Liver (tissue), 9 donors: ENCODE data around the gene ADAMTS16. TPM values are rescaled to one million over a fixed set of nuclear protein-coding genes. Genes with fewer than 3 reads are reported as not detected.

Source experiments
- DNase-seq: peaks from one replicate; pipeline ENCODE4 v3.0.0-alpha.2; 2017; ENCODE audit warnings: low spot score
- H3K27ac ChIP-seq, 2 donors: one replicate each; pipeline ENCODE4 v1.7.0; 2013; ENCODE audit warnings: inconsistent platforms in 2 of 2, low read length in 2 of 2, control low read depth in 1 of 2, low read depth in 1 of 2, mild to moderate bottlenecking in 1 of 2
- H3K27me3 ChIP-seq, 4 donors: one replicate each; pipeline versions ENCODE4 v1.6.1 to v1.7.0; 2013; ENCODE audit warnings: low read length in 3 of 4, inconsistent platforms in 1 of 4, mild to moderate bottlenecking in 1 of 4, moderate library complexity in 1 of 4; ENCODE audit not compliant: control insufficient read depth in 4 of 4, insufficient read depth in 4 of 4
- H3K36me3 ChIP-seq, 4 donors: one replicate each; pipeline versions ENCODE4 v1.6.1 to v1.7.0; 2013; ENCODE audit warnings: low read length in 3 of 4, mild to moderate bottlenecking in 3 of 4, low read depth in 1 of 4, moderate library complexity in 1 of 4; ENCODE audit not compliant: control insufficient read depth in 4 of 4, insufficient read depth in 3 of 4
- H3K4me1 ChIP-seq, 4 donors: one replicate each; pipeline versions ENCODE4 v1.6.1 to v1.7.0; 2013; ENCODE audit warnings: low read length in 3 of 4, mild to moderate bottlenecking in 3 of 4, moderate library complexity in 1 of 4; ENCODE audit not compliant: control insufficient read depth in 4 of 4, insufficient read depth in 4 of 4
- H3K4me3 ChIP-seq, 3 donors: one replicate each; pipeline versions ENCODE4 v1.6.1 to v1.7.0; 2013; ENCODE audit warnings: low read length in 3 of 3, control low read depth in 1 of 3, low read depth in 1 of 3, mild to moderate bottlenecking in 1 of 3
- H3K9ac ChIP-seq, 2 donors: one replicate each; pipeline ENCODE4 v1.7.0; 2013; ENCODE audit warnings: low read length in 2 of 2, mild to moderate bottlenecking in 2 of 2, moderate library complexity in 2 of 2, control low read depth in 1 of 2, low read depth in 1 of 2
- H3K9me3 ChIP-seq, 4 donors: one replicate each; pipeline versions ENCODE4 v1.6.1 to v1.7.0; 2013; ENCODE audit warnings: low read length in 3 of 4; ENCODE audit not compliant: control insufficient read depth in 4 of 4
- ATF3 ChIP-seq: IDR thresholded peaks from 2 replicates; pipeline ENCODE4 v1.6.1; 2016; ENCODE audit warnings: antibody characterized with exemption
- EGR1 ChIP-seq, 2 donors: IDR thresholded peaks; 2 replicates each; pipeline ENCODE4 v1.6.1; 2016 to 2018; ENCODE audit warnings: antibody characterized with exemption in 2 of 2, low read depth in 2 of 2
- FOXA1 ChIP-seq: IDR thresholded peaks from 2 replicates; pipeline ENCODE4 v1.6.1; 2016; ENCODE audit warnings: antibody characterized with exemption
- FOXA2 ChIP-seq: IDR thresholded peaks from 2 replicates; pipeline ENCODE4 v1.6.1; 2016; ENCODE audit warnings: antibody characterized with exemption
- GABPA ChIP-seq, 2 donors: IDR thresholded peaks in 1 of 2; conservative IDR thresholded peaks in 1 of 2; 2 replicates each; pipeline ENCODE4 v1.6.1; 2016; ENCODE audit warnings: antibody characterized with exemption in 2 of 2, mild to moderate bottlenecking in 1 of 2, moderate library complexity in 1 of 2
- HNF4A ChIP-seq, 2 donors: conservative IDR thresholded peaks; 2 replicates each; pipeline ENCODE4 v1.6.1; 2016; ENCODE audit warnings: antibody characterized with exemption in 2 of 2, mild to moderate bottlenecking in 2 of 2
- HNF4G ChIP-seq: IDR thresholded peaks from 2 replicates; pipeline ENCODE4 v1.6.1; 2016; ENCODE audit warnings: antibody characterized with exemption
- JUND ChIP-seq, 2 donors: IDR thresholded peaks; 2 replicates each; pipeline ENCODE4 v1.6.1; 2016; ENCODE audit warnings: antibody characterized with exemption in 2 of 2
- NR2F2 ChIP-seq: IDR thresholded peaks from 2 replicates; pipeline ENCODE4 v1.6.1; 2016; ENCODE audit warnings: antibody characterized with exemption
- REST ChIP-seq: IDR thresholded peaks from 2 replicates; pipeline ENCODE4 v1.6.1; 2016; ENCODE audit warnings: antibody characterized with exemption, mild to moderate bottlenecking
- RXRA ChIP-seq, 2 donors: IDR thresholded peaks; 2 replicates each; pipeline ENCODE4 v1.6.1; 2017 to 2018; ENCODE audit warnings: antibody characterized with exemption in 2 of 2, mild to moderate bottlenecking in 1 of 2
- SP1 ChIP-seq: IDR thresholded peaks from 2 replicates; pipeline ENCODE4 v1.6.1; 2018; ENCODE audit warnings: antibody characterized with exemption, mild to moderate bottlenecking
- TAF1 ChIP-seq: conservative IDR thresholded peaks from 2 replicates; pipeline ENCODE4 v1.6.1; 2016; ENCODE audit warnings: antibody characterized with exemption, mild to moderate bottlenecking
- YY1 ChIP-seq: IDR thresholded peaks from 2 replicates; pipeline ENCODE4 v1.6.1; 2016; ENCODE audit warnings: antibody characterized with exemption, mild to moderate bottlenecking
- WGBS: extraction: QIAGEN DNeasy Blood & Tissue Kit; methylation state at CpG from one replicate; pipeline ENCODE4 v1.1.7; 2013; 5-methylcytosine and 5-hydroxymethylcytosine counted together
- polyA plus RNA-seq, 2 donors: library from polyadenylated mRNA; stranded (reverse) in 1 of 2; unstranded in 1 of 2; fragments of 200-250 nt in 1 of 2; fragments of >200 nt in 1 of 2; fragmentation: Nextera tagmentation in 1 of 2; extraction: Ambion mirVana in 1 of 2; gene quantifications; one replicate each; pipeline versions ENCODE4 v1.2.1 to v1.2.3, GENCODE V29; 2013 to 2015
- total RNA-seq, 2 donors: library from RNA; depleted of rRNA; stranded (reverse); fragments of >200 nt; gene quantifications; one replicate each; pipeline ENCODE4 v1.2.3, GENCODE V29; 2014
- TF ChIP-seq, protein P1 (sequence below): IDR thresholded peaks from 2 replicates; pipeline ENCODE4 v1.6.1; 2016; ENCODE audit warnings: antibody characterized with exemption
- TF ChIP-seq, protein P2 (sequence below): IDR thresholded peaks from 2 replicates; pipeline ENCODE4 v1.6.1; 2016; ENCODE audit warnings: antibody characterized with exemption
- TF ChIP-seq, protein P3 (sequence below): fragments of 150-350 bp; IDR thresholded peaks from 2 replicates; pipeline ENCODE4 v1.5.1; 2017; ENCODE audit warnings: improper control_type of control experiment, low read depth, low read length; ENCODE audit not compliant: missing input control
- donor health status: healthy.
- donor health status: healthy.
- donor health status: healthy.
- donor health status: healthy.
- donor health status: healthy.

The ADAMTS16 gene
- total and polyA plus RNA-seq, 4 donors, result under 0.01 to 0.84 TPM; not detected in 2

- TF ChIP-seq, protein P1, sequence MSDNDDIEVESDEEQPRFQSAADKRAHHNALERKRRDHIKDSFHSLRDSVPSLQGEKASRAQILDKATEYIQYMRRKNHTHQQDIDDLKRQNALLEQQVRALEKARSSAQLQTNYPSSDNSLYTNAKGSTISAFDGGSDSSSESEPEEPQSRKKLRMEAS, result no peak
Observed at GRCh38 chr5:5203451-5203850, 63.3 kb downstream of the ADAMTS16 start (continued).

DNA sequence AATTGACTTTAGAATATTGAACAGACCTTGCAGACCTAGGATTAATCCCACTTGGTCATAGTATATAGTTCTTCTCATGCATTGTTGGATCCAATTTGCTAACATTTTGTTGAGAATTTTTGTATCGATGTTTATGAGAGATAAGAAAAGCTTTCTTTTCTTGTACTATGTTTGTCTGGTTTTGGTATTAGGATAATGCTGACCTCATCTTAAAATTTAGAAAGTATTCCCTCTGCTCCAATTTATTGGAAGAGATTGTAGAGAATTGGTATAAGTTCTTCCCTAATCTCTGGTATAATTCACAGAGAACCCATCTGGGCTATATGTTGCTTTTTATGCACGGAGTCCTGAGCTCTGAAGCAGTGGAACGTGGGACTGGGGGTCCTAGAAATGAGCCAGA lies 67.7 kb downstream of the ADAMTS16 start:
- TF ChIP-seq NR2F2 (no peak), EGR1 (IDR thresholded peaks at IDR 0.05; ENCODE audit: low read depth in 2 of 2) (no peak), FOXA1 (no peak), FOXA2 (no peak), SP1 (no peak), GABPA (IDR thresholded peaks at IDR 0.05 in 1 of 2, conservative IDR thresholded peaks at IDR 0.05 in 1 of 2) (no peak), HNF4A (conservative IDR thresholded peaks at IDR 0.05) (no peak), ATF3 (no peak), TAF1 (no peak), HNF4G (no peak), YY1 (no peak), REST (no peak), JUND (IDR thresholded peaks at IDR 0.05) (no peak), RXRA (IDR thresholded peaks at IDR 0.05) (no peak)
- TF ChIP-seq, protein P2, sequence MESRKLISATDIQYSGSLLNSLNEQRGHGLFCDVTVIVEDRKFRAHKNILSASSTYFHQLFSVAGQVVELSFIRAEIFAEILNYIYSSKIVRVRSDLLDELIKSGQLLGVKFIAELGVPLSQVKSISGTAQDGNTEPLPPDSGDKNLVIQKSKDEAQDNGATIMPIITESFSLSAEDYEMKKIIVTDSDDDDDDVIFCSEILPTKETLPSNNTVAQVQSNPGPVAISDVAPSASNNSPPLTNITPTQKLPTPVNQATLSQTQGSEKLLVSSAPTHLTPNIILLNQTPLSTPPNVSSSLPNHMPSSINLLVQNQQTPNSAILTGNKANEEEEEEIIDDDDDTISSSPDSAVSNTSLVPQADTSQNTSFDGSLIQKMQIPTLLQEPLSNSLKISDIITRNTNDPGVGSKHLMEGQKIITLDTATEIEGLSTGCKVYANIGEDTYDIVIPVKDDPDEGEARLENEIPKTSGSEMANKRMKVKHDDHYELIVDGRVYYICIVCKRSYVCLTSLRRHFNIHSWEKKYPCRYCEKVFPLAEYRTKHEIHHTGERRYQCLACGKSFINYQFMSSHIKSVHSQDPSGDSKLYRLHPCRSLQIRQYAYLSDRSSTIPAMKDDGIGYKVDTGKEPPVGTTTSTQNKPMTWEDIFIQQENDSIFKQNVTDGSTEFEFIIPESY, result no peak
- TF ChIP-seq, protein P1, result no peak

DNA sequence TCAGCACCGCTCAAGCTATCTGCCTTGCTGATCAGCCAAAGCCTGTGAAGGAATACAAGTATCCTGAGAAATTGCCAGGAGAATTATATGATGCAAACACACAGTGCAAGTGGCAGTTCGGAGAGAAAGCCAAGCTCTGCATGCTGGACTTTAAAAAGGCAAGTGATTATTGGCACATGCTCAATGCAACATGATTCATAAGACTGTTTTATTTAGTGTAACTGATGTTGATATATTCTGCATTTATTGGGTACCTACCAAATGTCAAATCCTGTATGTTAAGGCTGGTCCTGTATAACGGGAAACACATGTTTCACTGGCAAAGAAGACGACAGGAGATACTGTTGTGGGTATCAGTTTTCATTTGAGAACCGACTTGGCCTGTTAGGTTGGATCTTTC lies 69.0 kb downstream of the ADAMTS16 start:
- TF ChIP-seq EGR1 (IDR thresholded peaks at IDR 0.05; ENCODE audit: low read depth in 2 of 2), result no peak
- no peak for TF ChIP-seq FOXA2
- TF ChIP-seq, protein P3, sequence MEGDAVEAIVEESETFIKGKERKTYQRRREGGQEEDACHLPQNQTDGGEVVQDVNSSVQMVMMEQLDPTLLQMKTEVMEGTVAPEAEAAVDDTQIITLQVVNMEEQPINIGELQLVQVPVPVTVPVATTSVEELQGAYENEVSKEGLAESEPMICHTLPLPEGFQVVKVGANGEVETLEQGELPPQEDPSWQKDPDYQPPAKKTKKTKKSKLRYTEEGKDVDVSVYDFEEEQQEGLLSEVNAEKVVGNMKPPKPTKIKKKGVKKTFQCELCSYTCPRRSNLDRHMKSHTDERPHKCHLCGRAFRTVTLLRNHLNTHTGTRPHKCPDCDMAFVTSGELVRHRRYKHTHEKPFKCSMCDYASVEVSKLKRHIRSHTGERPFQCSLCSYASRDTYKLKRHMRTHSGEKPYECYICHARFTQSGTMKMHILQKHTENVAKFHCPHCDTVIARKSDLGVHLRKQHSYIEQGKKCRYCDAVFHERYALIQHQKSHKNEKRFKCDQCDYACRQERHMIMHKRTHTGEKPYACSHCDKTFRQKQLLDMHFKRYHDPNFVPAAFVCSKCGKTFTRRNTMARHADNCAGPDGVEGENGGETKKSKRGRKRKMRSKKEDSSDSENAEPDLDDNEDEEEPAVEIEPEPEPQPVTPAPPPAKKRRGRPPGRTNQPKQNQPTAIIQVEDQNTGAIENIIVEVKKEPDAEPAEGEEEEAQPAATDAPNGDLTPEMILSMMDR, result no peak
- no peak for TF ChIP-seq REST
- TF ChIP-seq HNF4A (conservative IDR thresholded peaks at IDR 0.05), result no peak
- TF ChIP-seq, protein P2, result no peak
- TF ChIP-seq JUND (IDR thresholded peaks at IDR 0.05), result no peak
- Histone ChIP-seq H3K27me3 (no peaks in the 10 kb centered on the region), H3K4me3 (no peak overlapping the region), H3K9ac (no peak overlapping the region), H3K9me3 (no peaks in the 10 kb centered on the region), H3K4me1 (no peaks in the 10 kb centered on the region), H3K36me3 (no peaks in the 10 kb centered on the region), H3K27ac (no peak overlapping the region)
- 79% methylated on average over 5 of the region's 5 CpGs for WGBS
- DNase-seq, result no peak

More for the DNA sequence above, 67.7 kb downstream of the ADAMTS16 start:
- Histone ChIP-seq H3K9me3 (no peaks in the 10 kb centered on the region), H3K4me3 (no peak overlapping the region), H3K4me1 (no peaks in the 10 kb centered on the region), H3K27ac (no peak overlapping the region), H3K36me3 (no peaks in the 10 kb centered on the region), H3K9ac (no peak overlapping the region), H3K27me3 (no peaks in the 10 kb centered on the region)
- WGBS, result 86% methylated on average over 3 of the region's 3 CpGs
- no peak for DNase-seq
